ENCODE measurements around the gene SLC25A13.

Gene SLC25A13

DNA sequence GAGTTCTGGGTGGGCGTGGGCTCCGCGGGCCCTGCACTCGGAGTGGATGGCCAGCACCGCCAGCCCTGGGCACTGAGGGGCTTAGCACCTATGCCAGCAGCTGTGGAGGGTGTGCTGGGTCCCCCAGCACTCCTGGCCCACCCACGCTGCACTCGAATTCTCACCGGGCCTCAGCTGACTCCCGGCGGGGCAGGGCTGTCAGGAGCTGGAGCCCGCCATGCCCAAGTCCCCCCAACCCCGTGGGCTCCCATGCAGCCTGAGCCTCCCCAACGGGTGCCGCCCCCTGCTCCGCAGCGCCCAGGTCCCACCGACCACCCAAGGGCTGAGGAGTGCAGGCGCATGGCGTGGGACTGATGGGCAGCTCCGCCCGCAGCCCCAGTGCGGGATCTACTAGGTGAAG lies 93.1 kb downstream of the SLC25A13 start:
- Histone ChIP-seq H3K79me1 (ENCODE audit: low read length) (no peaks in the 10 kb centered on the region), H3K27me3 (ENCODE audit: insufficient read depth, low read length) (no peaks in the 10 kb centered on the region), H3K14ac (ENCODE audit: low read length) (no peak overlapping the region), H3K18ac (ENCODE audit: low read length) (no peak overlapping the region), H2BK12ac (ENCODE audit: low read length) (no peak overlapping the region), H2AFZ (ENCODE audit: insufficient read depth, low read length, poor library complexity) (no peak overlapping the region), H3K9ac (ENCODE audit: low read length) (no peak overlapping the region), H3K4me1 (ENCODE audit: control insufficient read depth in 1 of 2, insufficient read depth in 2 of 2, low read length in 2 of 2) (peaks cover 0 to 1% of the 10 kb centered on the region in 2 experiments), H3K4me3 (ENCODE audit: low read depth, low read length) (no peak overlapping the region), H4K8ac (ENCODE audit: low read depth, low read length) (no peak overlapping the region), H3K23ac (ENCODE audit: low read length) (no peak overlapping the region), H3K9me3 (ENCODE audit: insufficient read depth, low read depth, low read length) (peaks cover 5% of the 10 kb centered on the region), H2BK5ac (ENCODE audit: low read depth, low read length, poor library complexity) (no peak overlapping the region), H3K4ac (ENCODE audit: low read depth, low read length) (no peak overlapping the region), H2BK120ac (ENCODE audit: insufficient read depth, low read length, poor library complexity) (no peak overlapping the region), H4K91ac (ENCODE audit: low read depth, low read length) (no peak overlapping the region), H3K27ac (ENCODE audit: low read depth, low read length) (no peak overlapping the region), H2AK5ac (ENCODE audit: low read length) (no peak overlapping the region), H3K4me2 (ENCODE audit: low read length) (no peak overlapping the region), H3K36me3 (ENCODE audit: control insufficient read depth in 1 of 2, insufficient read depth in 2 of 2, low read length in 2 of 2) (peaks cover 7 to 10% of the 10 kb centered on the region in 2 experiments), H3K79me2 (ENCODE audit: control insufficient read depth, insufficient read depth, low read length, poor library complexity) (no peaks in the 10 kb centered on the region), H4K12ac (ENCODE audit: low read depth, low read length) (no peak overlapping the region)
- no peak for DNase-seq
- WGBS (ENCODE audit: extremely low coverage, insufficient coverage, insufficient read length): no CpG with 5 or more reads among the region's 22 CpGs

DNA sequence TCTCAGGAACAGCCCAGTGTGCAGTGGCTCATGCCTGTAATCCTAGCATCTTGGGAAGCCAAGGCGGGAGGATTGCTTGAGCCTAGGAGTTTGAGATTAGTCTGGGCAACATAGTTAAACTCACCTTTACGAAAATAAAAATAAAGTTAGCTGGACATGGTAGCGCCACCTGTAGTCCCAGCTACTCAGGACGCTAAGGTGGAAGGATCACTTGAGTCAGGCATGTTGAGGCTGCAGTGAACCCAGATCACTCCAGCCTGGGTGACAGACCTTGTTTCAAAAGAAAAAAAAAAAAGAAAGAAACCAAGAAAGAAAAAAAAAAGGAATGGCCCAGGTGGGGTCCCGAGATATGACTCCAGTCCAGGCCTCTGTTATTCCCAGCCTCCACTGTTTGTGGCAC lies 96.6 kb downstream of the SLC25A13 start:
- H2AK5ac ChIP-seq (ENCODE audit: low read length): no peak overlapping the region
- no peak overlapping the region for H4K8ac ChIP-seq (ENCODE audit: low read depth, low read length)
- no peak overlapping the region for H2BK5ac ChIP-seq (ENCODE audit: low read depth, low read length, poor library complexity)
- no peak overlapping the region for H3K18ac ChIP-seq (ENCODE audit: low read length)
- no peak overlapping the region for H3K4me2 ChIP-seq (ENCODE audit: low read length)
- no peak overlapping the region for H3K4me3 ChIP-seq (ENCODE audit: low read depth, low read length)
- H3K9ac ChIP-seq (ENCODE audit: low read length): no peak overlapping the region
- no peak overlapping the region for H3K27ac ChIP-seq (ENCODE audit: low read depth, low read length)
- H3K4ac ChIP-seq (ENCODE audit: low read depth, low read length): no peak overlapping the region
- H3K36me3 ChIP-seq (ENCODE audit: control insufficient read depth in 1 of 2, insufficient read depth in 2 of 2, low read length in 2 of 2): peaks cover 7% of the 10 kb centered on the region in 2 experiments
- no peak overlapping the region for H4K12ac ChIP-seq (ENCODE audit: low read depth, low read length)
- no peak overlapping the region for H4K91ac ChIP-seq (ENCODE audit: low read depth, low read length)
- H3K27me3 ChIP-seq (ENCODE audit: insufficient read depth, low read length): no peaks in the 10 kb centered on the region
- H2BK12ac ChIP-seq (ENCODE audit: low read length): no peak overlapping the region
- H3K23ac ChIP-seq (ENCODE audit: low read length): no peak overlapping the region
- H3K14ac ChIP-seq (ENCODE audit: low read length): no peak overlapping the region
- no peak for DNase-seq
- H3K79me1 ChIP-seq (ENCODE audit: low read length): no peaks in the 10 kb centered on the region
- no peaks in the 10 kb centered on the region for H3K79me2 ChIP-seq (ENCODE audit: control insufficient read depth, insufficient read depth, low read length, poor library complexity)
- no peak overlapping the region for H2AFZ ChIP-seq (ENCODE audit: insufficient read depth, low read length, poor library complexity)
- peaks cover 5% of the 10 kb centered on the region for H3K9me3 ChIP-seq (ENCODE audit: insufficient read depth, low read depth, low read length)
- WGBS (ENCODE audit: extremely low coverage, insufficient coverage, insufficient read length): no CpG with 5 or more reads among the region's 5 CpGs
- H3K4me1 ChIP-seq (ENCODE audit: control insufficient read depth in 1 of 2, insufficient read depth in 2 of 2, low read length in 2 of 2): peaks cover 0 to 2% of the 10 kb centered on the region in 2 experiments
- H2BK120ac ChIP-seq (ENCODE audit: insufficient read depth, low read length, poor library complexity): no peak overlapping the region

DNA sequence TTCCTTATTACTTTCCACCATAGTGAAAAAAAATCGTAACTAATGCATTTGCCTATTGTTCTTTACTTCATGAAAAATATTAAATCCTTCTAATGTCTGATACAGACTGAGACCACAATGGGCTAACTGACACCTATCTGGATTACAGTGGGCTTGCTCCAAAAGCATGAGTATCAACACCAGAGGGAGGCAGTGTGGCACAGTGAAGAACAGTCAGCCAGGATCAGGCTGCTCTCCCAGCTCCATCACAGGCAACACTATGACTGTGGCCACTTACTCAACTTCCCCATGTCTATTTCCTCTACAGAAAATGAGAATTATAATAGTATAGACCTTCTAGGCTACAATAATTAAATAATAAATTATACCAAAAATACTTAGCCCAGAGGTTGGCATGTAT lies 97.2 kb downstream of the SLC25A13 start:
- no peak overlapping the region for H4K12ac ChIP-seq (ENCODE audit: low read depth, low read length)
- no peak overlapping the region for H4K91ac ChIP-seq (ENCODE audit: low read depth, low read length)
- peaks cover 0 to 2% of the 10 kb centered on the region in 2 experiments for H3K4me1 ChIP-seq (ENCODE audit: control insufficient read depth in 1 of 2, insufficient read depth in 2 of 2, low read length in 2 of 2)
- H3K27ac ChIP-seq (ENCODE audit: low read depth, low read length): no peak overlapping the region
- no peak overlapping the region for H3K14ac ChIP-seq (ENCODE audit: low read length)
- H4K8ac ChIP-seq (ENCODE audit: low read depth, low read length): no peak overlapping the region
- H3K18ac ChIP-seq (ENCODE audit: low read length): no peak overlapping the region
- no peak overlapping the region for H3K4me2 ChIP-seq (ENCODE audit: low read length)
- H2BK120ac ChIP-seq (ENCODE audit: insufficient read depth, low read length, poor library complexity): no peak overlapping the region
- H2BK12ac ChIP-seq (ENCODE audit: low read length): no peak overlapping the region
- H3K36me3 ChIP-seq (ENCODE audit: control insufficient read depth in 1 of 2, insufficient read depth in 2 of 2, low read length in 2 of 2): peaks cover 7% of the 10 kb centered on the region in 2 experiments
- H3K9ac ChIP-seq (ENCODE audit: low read length): no peak overlapping the region
- H3K79me2 ChIP-seq (ENCODE audit: control insufficient read depth, insufficient read depth, low read length, poor library complexity): no peaks in the 10 kb centered on the region
- no CpG with 5 or more reads among the region's 1 CpG for WGBS (ENCODE audit: extremely low coverage, insufficient coverage, insufficient read length)
- no peak overlapping the region for H3K4me3 ChIP-seq (ENCODE audit: low read depth, low read length)
- H2AK5ac ChIP-seq (ENCODE audit: low read length): no peak overlapping the region
- H3K4ac ChIP-seq (ENCODE audit: low read depth, low read length): no peak overlapping the region
- no peak overlapping the region for H2AFZ ChIP-seq (ENCODE audit: insufficient read depth, low read length, poor library complexity)
- no peak for DNase-seq
- H3K79me1 ChIP-seq (ENCODE audit: low read length): no peaks in the 10 kb centered on the region
- H2BK5ac ChIP-seq (ENCODE audit: low read depth, low read length, poor library complexity): no peak overlapping the region
- no peaks in the 10 kb centered on the region for H3K27me3 ChIP-seq (ENCODE audit: insufficient read depth, low read length)
- H3K23ac ChIP-seq (ENCODE audit: low read length): no peak overlapping the region
- peaks cover 5% of the 10 kb centered on the region for H3K9me3 ChIP-seq (ENCODE audit: insufficient read depth, low read depth, low read length)

- Histone ChIP-seq H3K36me3 (ENCODE audit: control insufficient read depth in 1 of 2, insufficient read depth in 2 of 2, low read length in 2 of 2) (peaks cover 5% of the 10 kb centered on the region in 2 experiments), H2BK5ac (ENCODE audit: low read depth, low read length, poor library complexity) (no peak overlapping the region), H3K27ac (ENCODE audit: low read depth, low read length) (no peak overlapping the region), H3K9me3 (ENCODE audit: insufficient read depth, low read depth, low read length) (peaks cover 5% of the 10 kb centered on the region), H3K23ac (ENCODE audit: low read length) (no peak overlapping the region), H2AK5ac (ENCODE audit: low read length) (no peak overlapping the region), H3K79me1 (ENCODE audit: low read length) (no peaks in the 10 kb centered on the region), H3K14ac (ENCODE audit: low read length) (no peak overlapping the region), H3K18ac (ENCODE audit: low read length) (no peak overlapping the region), H3K79me2 (ENCODE audit: control insufficient read depth, insufficient read depth, low read length, poor library complexity) (no peaks in the 10 kb centered on the region), H3K9ac (ENCODE audit: low read length) (no peak overlapping the region), H3K4me2 (ENCODE audit: low read length) (no peak overlapping the region), H3K27me3 (ENCODE audit: insufficient read depth, low read length) (no peaks in the 10 kb centered on the region), H4K8ac (ENCODE audit: low read depth, low read length) (no peak overlapping the region), H3K4me3 (ENCODE audit: low read depth, low read length) (no peak overlapping the region), H4K12ac (ENCODE audit: low read depth, low read length) (no peak overlapping the region), H3K4me1 (ENCODE audit: control insufficient read depth in 1 of 2, insufficient read depth in 2 of 2, low read length in 2 of 2) (peaks cover 0 to 2% of the 10 kb centered on the region in 2 experiments), H2AFZ (ENCODE audit: insufficient read depth, low read length, poor library complexity) (no peak overlapping the region), H3K4ac (ENCODE audit: low read depth, low read length) (no peak overlapping the region), H2BK120ac (ENCODE audit: insufficient read depth, low read length, poor library complexity) (no peak overlapping the region), H4K91ac (ENCODE audit: low read depth, low read length) (no peak overlapping the region), H2BK12ac (ENCODE audit: low read length) (no peak overlapping the region)
- no peak for DNase-seq
- no CpG with 5 or more reads among the region's 3 CpGs for WGBS (ENCODE audit: extremely low coverage, insufficient coverage, insufficient read length)
These were observed 97.8 kb downstream of the SLC25A13 start for GRCh38 chr7:96224073-96224472.
